OCI-LY3 (cell line): ENCODE measurements around the gene PREP.

Experiments used
- CTCF ChIP-seq: fragments of 200-600, 300-600 bp; sonication (generic); IDR thresholded peaks from 2 replicates; pipeline ENCODE4 v1.5.1; 2014; ENCODE audit warnings: antibody characterized with exemption, low read length, low read depth
- EZH2phosphoT487 ChIP-seq: fragments of 200-600 bp; shearing (Covaris generic); IDR thresholded peaks from 2 replicates; pipeline ENCODE4 v1.6.1; 2018; ENCODE audit warnings: antibody characterized with exemption, mixed run types, low read depth

GRCh38 chr6:105380634-105381033 lies 22.2 kb downstream of the PREP start:
- no peak for TF ChIP-seq CTCF
- no peak for TF ChIP-seq EZH2phosphoT487
